Common myeloid progenitor, CD34-positive (primary cell): ENCODE measurements around the gene SIRT4.

ENCODE experiments used
- CTCF ChIA-PET: fragments of 350-600 bp; sonication (Branson Sonifier 250); formaldehyde crosslinking; loops from one replicate; lab custom pipeline; 2021; ENCODE audit warnings: antibody characterized with exemption; lab: Charles Lee
- POLR2A ChIA-PET: fragments of 350-600 bp; sonication (Branson Sonifier 250); formaldehyde crosslinking; loops from one replicate; lab custom pipeline; 2021; ENCODE audit warnings: antibody characterized with exemption; lab: Charles Lee
- DNase-seq, 3 donors: peaks; one replicate each; pipeline versions ENCODE4 v3.0.0 to v3.0.0-alpha.2; 2013
- H3K27ac ChIP-seq, 2 experiments: 1 replicate in 1 of 2; 2 replicates in 1 of 2; pipeline ENCODE4 v1.7.0; 2013; ENCODE audit warnings: inconsistent platforms in 2 of 2, low read length in 2 of 2, mild to moderate bottlenecking in 2 of 2, low read depth in 1 of 2, moderate library complexity in 1 of 2; ENCODE audit not compliant: severe bottlenecking in 2 of 2, insufficient read depth in 1 of 2, poor library complexity in 1 of 2
- H3K27me3 ChIP-seq, 5 experiments: replicated peaks in 2 of 5; 1 replicate in 3 of 5; 2 replicates in 2 of 5; pipeline versions ENCODE4 v1.6.1 to v1.7.0; 2013; ENCODE audit warnings: low read length in 4 of 5, mild to moderate bottlenecking in 2 of 5, moderate library complexity in 2 of 5, inconsistent platforms in 1 of 5; ENCODE audit not compliant: insufficient read depth in 5 of 5, control insufficient read depth in 4 of 5
- H3K36me3 ChIP-seq, 4 experiments: 1 replicate in 2 of 4; 2 replicates in 2 of 4; pipeline versions ENCODE4 v1.6.1 to v1.7.0; 2013; ENCODE audit warnings: low read length in 3 of 4, control low read depth in 1 of 4, mild to moderate bottlenecking in 1 of 4; ENCODE audit not compliant: control insufficient read depth in 4 of 4, insufficient read depth in 4 of 4
- H3K4me1 ChIP-seq, 4 experiments: 1 replicate in 3 of 4; 2 replicates in 1 of 4; pipeline versions ENCODE4 v1.6.1 to v1.7.1; 2013; ENCODE audit warnings: low read length in 3 of 4, mild to moderate bottlenecking in 3 of 4, control low read depth in 1 of 4, inconsistent platforms in 1 of 4, moderate library complexity in 1 of 4; ENCODE audit not compliant: control insufficient read depth in 4 of 4, insufficient read depth in 4 of 4; ENCODE audit errors: control extremely low read depth in 1 of 4
- H3K4me3 ChIP-seq, 7 experiments: 1 replicate in 4 of 7; 2 replicates in 3 of 7; pipeline versions ENCODE4 v1.5.1 to v1.7.0; 2013; ENCODE audit warnings: mild to moderate bottlenecking in 7 of 7, low read length in 6 of 7, moderate library complexity in 6 of 7, inconsistent platforms in 2 of 7, low read depth in 2 of 7, control low read depth in 1 of 7; ENCODE audit not compliant: insufficient read depth in 4 of 7, control insufficient read depth in 1 of 7; ENCODE audit errors: extremely low read depth in 1 of 7
- H3K9me3 ChIP-seq, 5 experiments: 1 replicate in 4 of 5; 2 replicates in 1 of 5; pipeline versions ENCODE4 v1.6.1 to v1.7.1; 2013; ENCODE audit warnings: low read length in 4 of 5, mild to moderate bottlenecking in 2 of 5, inconsistent platforms in 1 of 5, low read depth in 1 of 5, moderate library complexity in 1 of 5; ENCODE audit not compliant: control insufficient read depth in 4 of 5, insufficient read depth in 2 of 5; ENCODE audit errors: control extremely low read depth in 1 of 5
- WGBS: methylation state at CpG from one replicate; pipeline ENCODE4 v1.1.5; 2013; ENCODE audit not compliant: insufficient coverage; 5-methylcytosine and 5-hydroxymethylcytosine counted together

Gene SIRT4

GRCh38 chr12:120321382-120322202 lies 19.5 kb downstream of the SIRT4 start:
- ChIA-PET POLR2A (no interaction called here), CTCF (interaction anchor here (1.0 to 1.7 kb wide), 2 partner anchors 9 to 14 kb away, joined by 3 to 7 read pairs; no protein-coding TSS in a partner anchor)
- no peak for DNase-seq

GRCh38 chr12:120323772-120324171 lies 21.7 kb downstream of the SIRT4 start:
- H3K27me3 ChIP-seq, result peaks cover 0 to 4% (median 0%) of the 10 kb centered on the region in 5 experiments
- CTCF ChIA-PET, result interaction anchor here (0.9 to 1.6 kb wide), 5 partner anchors 10 to 112 kb away, joined by 3 to 6 read pairs (median 5); partner anchors contain the start of gene SIRT4
- POLR2A ChIA-PET, result no interaction called here
- H3K4me3 ChIP-seq, result no peak overlapping the region
- H3K36me3 ChIP-seq, result no peaks in the 10 kb centered on the region
- no CpG with 5 or more reads among the region's 2 CpGs for WGBS
- no peak overlapping the region for H3K27ac ChIP-seq
- H3K4me1 ChIP-seq, result peaks cover 0 to 5% (median 4%) of the 10 kb centered on the region in 4 experiments
- DNase-seq, result no peak
- no peaks in the 10 kb centered on the region for H3K9me3 ChIP-seq

More at GRCh38 chr12:120321382-120322202, 19.5 kb downstream of the SIRT4 start:
- no peak overlapping the region for H3K4me3 ChIP-seq
- 95% methylated on average over 9 of the region's 13 CpGs for WGBS
- peaks cover 5 to 17% (median 13%) of the 10 kb centered on the region in 4 experiments for H3K4me1 ChIP-seq
- H3K9me3 ChIP-seq, result no peaks in the 10 kb centered on the region
- no peak overlapping the region for H3K27ac ChIP-seq
- no peaks in the 10 kb centered on the region for H3K27me3 ChIP-seq
- H3K36me3 ChIP-seq, result no peaks in the 10 kb centered on the region

DNA sequence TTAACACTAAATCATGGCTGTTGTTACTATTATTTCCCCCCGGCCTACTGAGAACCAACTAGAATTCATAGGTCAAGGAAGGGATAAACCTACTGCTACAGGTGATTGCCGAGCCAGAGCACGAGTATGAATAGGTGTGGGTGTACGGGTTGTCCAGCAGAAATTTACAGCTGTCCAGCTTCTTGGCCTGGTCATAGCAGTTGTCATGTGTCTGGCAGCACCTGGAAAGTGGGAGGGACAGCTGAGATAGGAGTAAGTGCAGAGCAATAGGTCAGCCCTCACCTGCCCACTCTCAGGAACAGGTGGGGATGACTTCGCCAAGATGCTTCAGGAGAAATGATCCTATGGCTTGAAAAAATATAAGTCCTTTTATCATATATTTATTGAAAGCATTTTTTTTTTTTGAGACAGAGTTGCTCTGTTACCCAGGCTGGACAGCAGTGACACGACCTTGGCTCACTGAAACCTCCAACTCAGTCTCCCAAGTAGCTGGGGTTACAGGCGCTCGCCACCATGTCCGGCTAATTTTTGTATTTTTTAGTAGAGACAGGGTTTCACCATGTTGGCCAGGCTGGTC lies 22.8 kb downstream of the SIRT4 start:
- peaks cover 0 to 5% (median 4%) of the 10 kb centered on the region in 4 experiments for H3K4me1 ChIP-seq
- no peak overlapping the region for H3K4me3 ChIP-seq
- H3K9me3 ChIP-seq, result no peaks in the 10 kb centered on the region
- no peaks in the 10 kb centered on the region for H3K36me3 ChIP-seq
- H3K27ac ChIP-seq, result no peak overlapping the region
- no peak for DNase-seq
- WGBS, result 93% methylated on average over 2 of the region's 9 CpGs
- H3K27me3 ChIP-seq, result peaks cover 0 to 4% (median 0%) of the 10 kb centered on the region in 5 experiments
- ChIA-PET CTCF (interaction anchor here (0.8 to 2.9 kb wide), 5 partner anchors 8 to 98 kb away, joined by 3 to 10 read pairs (median 5); no protein-coding TSS in a partner anchor), POLR2A (no interaction called here)

DNA sequence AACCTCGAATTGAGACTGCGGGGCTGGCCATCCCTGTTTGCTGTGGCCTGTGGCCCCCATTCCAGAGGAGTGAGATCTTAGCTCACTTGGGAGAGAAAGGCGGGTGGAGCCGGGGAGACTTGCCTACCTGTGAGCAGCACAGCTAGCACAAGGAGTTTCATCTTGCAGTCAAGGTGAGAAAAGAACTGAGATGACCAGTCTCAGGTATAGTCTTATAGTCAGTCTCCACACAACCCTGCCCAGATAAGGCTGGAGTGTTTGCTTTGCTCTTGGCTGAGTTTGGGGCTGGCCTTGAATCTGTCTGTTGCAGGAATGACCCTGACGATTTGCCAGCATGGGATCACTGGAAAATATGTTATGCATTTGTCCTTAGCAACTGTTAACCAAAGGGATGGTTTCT lies 25.5 kb downstream of the SIRT4 start, which contains the start of gene PLA2G1B:
PLA2G1B (minus strand) TSS at position 187 of the 400 bp plus-strand sequence; CDS start at position 161, 26 bp downstream.
- H3K4me1 ChIP-seq, result peaks cover 0 to 5% (median 4%) of the 10 kb centered on the region in 4 experiments
- H3K4me3 ChIP-seq, result no peak within 1 kb of the TSS
- no peaks in the 10 kb centered on the region for H3K9me3 ChIP-seq
- ChIA-PET CTCF (interaction anchor here (1.1 to 2.9 kb wide), 5 partner anchors 11 to 131 kb away, joined by 3 to 10 read pairs (median 5); no protein-coding TSS in a partner anchor), POLR2A (no interaction called here)
- no peaks in the 10 kb centered on the region for H3K36me3 ChIP-seq
- 60% methylated on average over 1 of the region's 5 CpGs for WGBS
- no peak within 1 kb of the TSS for H3K27ac ChIP-seq
- no peak for DNase-seq
- peaks cover 0 to 8% (median 0%) of the 10 kb centered on the region in 5 experiments for H3K27me3 ChIP-seq

- peaks cover 0 to 8% (median 0%) of the 10 kb centered on the region in 5 experiments for H3K27me3 ChIP-seq
- no peaks in the 10 kb centered on the region for H3K36me3 ChIP-seq
- H3K4me1 ChIP-seq, result peaks cover 0 to 5% (median 4%) of the 10 kb centered on the region in 4 experiments
- no peak for DNase-seq
- no peaks in the 10 kb centered on the region for H3K9me3 ChIP-seq
- H3K4me3 ChIP-seq, result no peak overlapping the region
- H3K27ac ChIP-seq, result no peak overlapping the region
- WGBS, result 95% methylated on average over 4 of the region's 4 CpGs
- POLR2A ChIA-PET, result no interaction called here
- CTCF ChIA-PET, result interaction anchor here (0.9 to 1.4 kb wide), 2 partner anchors 23 to 101 kb away, joined by 3 to 4 read pairs; no protein-coding TSS in a partner anchor
Observed at GRCh38 chr12:120328228-120328627, 26.1 kb downstream of the SIRT4 start.

DNA sequence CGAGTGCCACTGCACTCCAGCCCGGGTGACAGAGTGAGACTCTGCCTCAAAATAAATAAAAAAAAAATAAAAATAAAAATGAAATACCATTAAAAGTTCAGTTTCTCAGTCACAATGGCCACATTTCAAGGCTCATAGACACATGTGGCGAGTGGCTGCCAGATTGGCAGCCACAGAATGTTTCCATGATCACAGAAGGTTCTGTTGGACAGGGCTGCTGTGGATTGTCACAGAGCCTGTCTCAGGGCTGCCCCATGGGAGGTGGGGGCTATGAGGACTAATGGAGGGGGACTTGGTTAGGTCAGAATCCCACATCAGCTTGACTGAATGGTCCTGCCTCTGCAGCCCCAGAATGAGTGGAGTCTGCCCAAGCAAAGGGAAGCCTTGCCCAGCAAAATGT lies 29.3 kb downstream of the SIRT4 start:
- POLR2A ChIA-PET, result interaction anchor here (0.6 to 0.7 kb wide), 2 partner anchors 29 to 38 kb away, joined by 3 read pairs; partner anchors contain the start of gene RNU4-1
- CTCF ChIA-PET, result no interaction called here
- Histone ChIP-seq H3K9me3 (peaks cover 0 to 3% (median 0%) of the 10 kb centered on the region in 5 experiments), H3K36me3 (no peaks in the 10 kb centered on the region), H3K27me3 (peaks cover 0 to 10% (median 0%) of the 10 kb centered on the region in 5 experiments), H3K4me1 (no peaks in the 10 kb centered on the region), H3K4me3 (no peak overlapping the region), H3K27ac (no peak overlapping the region)
- 100% methylated on average over 1 of the region's 3 CpGs for WGBS
- DNase-seq, result no peak
